Caco-2 (cell line): ENCODE results near the gene MRPS18B. TPM values are rescaled to one million over a fixed set of nuclear protein-coding genes. Genes with fewer than 3 reads are reported as not detected.

Experiments
- BruUV-seq: library from RNA; stranded (reverse); fragments of 400-500 nt; replicated peaks from 2 replicates; lab custom pipeline; 2021; lab: Mats Ljungman, UMichigan
- CTCF ChIA-PET: fragments of 300-600 bp; sonication (Branson Sonifier 250); formaldehyde crosslinking; loops from one replicate; lab custom pipeline; 2022; ENCODE audit warnings: antibody characterized with exemption; lab: Charles Lee
- POLR2A ChIA-PET: fragments of 300-600 bp; sonication (Branson Sonifier 250); formaldehyde crosslinking; loops from one replicate; lab custom pipeline; 2022; ENCODE audit warnings: antibody characterized with exemption; lab: Charles Lee
- DNase-seq, 2 experiments: peaks; one replicate each; pipeline versions ENCODE4 v3.0.0 to v3.0.0-alpha.2; 2020 to 2022
- H3K27me3 ChIP-seq: replicated peaks from 2 replicates; pipeline ENCODE4 v1.6.0; 2011; ENCODE audit warnings: low read length; ENCODE audit not compliant: control insufficient read depth, insufficient read depth
- H3K36me3 ChIP-seq: 2 replicates; pipeline ENCODE4 v1.5.1; 2011; ENCODE audit warnings: low read length; ENCODE audit not compliant: control insufficient read depth, insufficient read depth
- H3K4me1 ChIP-seq: fragments of 250-450 bp; sonication (Bioruptor Pico); 2 replicates; pipeline ENCODE4 v1.5.1; 2020; ENCODE audit warnings: mild to moderate bottlenecking
- H3K4me3 ChIP-seq: 2 replicates; pipeline ENCODE4 v1.5.1; 2011; ENCODE audit warnings: low read depth, mild to moderate bottlenecking, control low read depth, low read length
- H3K9me3 ChIP-seq: fragments of 250-450 bp; sonication (Bioruptor Pico); 2 replicates; pipeline ENCODE4 v1.5.1; 2020; ENCODE audit warnings: mild to moderate bottlenecking, moderate library complexity
- H3K27ac Mint-ChIP-seq: one replicate; pipeline ENCODE4 v1.8.0; 2022; ENCODE audit warnings: mixed read lengths; ENCODE audit not compliant: unreplicated experiment
- H3K27me3 Mint-ChIP-seq: one replicate; pipeline ENCODE4 v1.8.0; 2022; ENCODE audit warnings: mixed read lengths; ENCODE audit not compliant: insufficient read depth, unreplicated experiment
- H3K36me3 Mint-ChIP-seq: one replicate; pipeline ENCODE4 v1.8.0; 2022; ENCODE audit warnings: mild to moderate bottlenecking, mixed read lengths; ENCODE audit not compliant: insufficient read depth, unreplicated experiment
- H3K4me1 Mint-ChIP-seq: one replicate; pipeline ENCODE4 v1.8.0; 2022; ENCODE audit warnings: low read depth, mixed read lengths; ENCODE audit not compliant: unreplicated experiment
- H3K4me3 Mint-ChIP-seq: one replicate; pipeline ENCODE4 v1.8.0; 2022; ENCODE audit warnings: mild to moderate bottlenecking, moderate library complexity, mixed read lengths; ENCODE audit not compliant: unreplicated experiment
- H3K9me3 Mint-ChIP-seq: one replicate; pipeline ENCODE4 v1.8.0; 2022; ENCODE audit warnings: mixed read lengths; ENCODE audit not compliant: unreplicated experiment
- CTCF ChIP-seq, 2 experiments: fragments of 200-600 bp in 1 of 2; IDR thresholded peaks; 1 replicate in 1 of 2; 2 replicates in 1 of 2; pipeline versions ENCODE4 v1.5.1 to v1.8.0; 2011 to 2022; ENCODE audit warnings: antibody characterized with exemption in 1 of 2, control low read depth in 1 of 2, inconsistent platforms in 1 of 2, low read depth in 1 of 2, low read length in 1 of 2, mild to moderate bottlenecking in 1 of 2, moderate library complexity in 1 of 2; ENCODE audit not compliant: insufficient read depth in 1 of 2, severe bottlenecking in 1 of 2, unreplicated experiment in 1 of 2
- intact Hi-C: fragments of 100-400 bp; cut with micrococcal nuclease; formaldehyde crosslinking; loops from one replicate; pipeline ENCODE4 v1.10.0; 2022; ENCODE audit not compliant: unreplicated experiment
- microRNA-seq: library from miRNA; unstranded; fragments of <30 nt; microRNA quantifications from one replicate; pipeline ENCODE4 v1.2.0, GENCODE V29; 2022
- total RNA-seq: library from RNA; stranded (reverse); gene quantifications from 2 replicates; pipeline ENCODE4 v1.2.3, GENCODE V29; 2022

MRPS18B gene
- total RNA-seq, 1 experiment from 2014 or later: 62.6 TPM

DNA sequence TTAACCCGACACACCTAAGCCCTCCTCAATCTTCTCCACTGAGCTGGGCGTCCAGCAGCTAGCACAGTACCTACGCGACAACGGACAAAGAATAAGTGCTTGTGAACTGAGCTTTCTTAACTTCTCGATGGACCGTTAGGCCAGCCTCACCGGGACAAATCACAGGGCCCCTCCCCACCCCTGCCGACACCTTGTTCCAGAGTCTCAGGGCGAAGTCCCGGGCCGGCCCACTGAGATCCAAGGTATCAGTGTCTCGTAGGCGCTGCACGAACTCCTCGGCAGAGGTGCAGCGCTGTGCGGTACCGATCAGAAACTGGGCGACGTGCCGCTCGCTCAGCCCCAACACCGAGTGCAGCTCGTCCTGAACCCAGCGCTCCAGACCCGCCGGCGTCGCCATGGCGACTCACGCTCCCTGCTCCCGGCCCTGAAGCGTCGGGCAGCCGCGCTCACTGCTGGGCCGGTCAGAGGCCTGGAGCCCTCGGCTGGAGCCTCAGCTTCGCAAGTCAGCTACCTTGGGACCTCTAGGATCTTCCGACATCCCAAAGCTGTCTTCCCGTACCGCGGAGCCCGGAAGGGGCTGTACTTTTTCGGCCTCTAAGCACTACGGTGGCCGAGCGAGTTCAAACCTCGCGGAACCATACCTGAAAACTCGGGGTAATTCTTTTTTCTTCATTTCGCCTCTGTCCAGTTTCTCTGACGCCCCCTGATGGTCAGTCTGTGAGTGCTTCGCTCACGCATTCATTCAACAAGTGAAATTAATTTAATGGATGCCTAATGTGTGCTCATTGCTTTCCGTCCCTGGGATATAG is 55.0 kb downstream of the MRPS18B start, which contains the start of gene DHX16:
DHX16 (minus strand) TSS at position 562 of the 809 bp plus-strand sequence; CDS start at position 397, 165 bp downstream.
- DNase-seq: peak; percentile 96
- H3K4me3 Mint-ChIP-seq: peak within 1 kb of the TSS; percentile 77
- Histone ChIP-seq H3K27me3 (no peaks in the 10 kb centered on the region), H3K36me3 (no peaks in the 10 kb centered on the region), H3K9me3 (no peaks in the 10 kb centered on the region), H3K4me1 (peaks cover 6% of the 10 kb centered on the region), H3K4me3 (peak within 1 kb of the TSS; percentile 85)
- peaks cover 42% of the 10 kb centered on the region for H3K36me3 Mint-ChIP-seq
- no peaks in the 10 kb centered on the region for H3K9me3 Mint-ChIP-seq
- TF ChIP-seq CTCF (IDR thresholded peaks at IDR 0.05; ENCODE audit: insufficient read depth in 1 of 2, low read depth in 1 of 2, low read length in 1 of 2, severe bottlenecking in 1 of 2, unreplicated experiment in 1 of 2): peak; percentile 80 to 85
- POLR2A ChIA-PET: interaction anchor here (0.6 to 1.2 kb wide), 4 partner anchors 23 to 102 kb away, joined by 3 to 5 read pairs (median 4); partner anchors contain the start of genes ABCF1 and MDC1
- no peaks in the 10 kb centered on the region for H3K27me3 Mint-ChIP-seq
- peak within 1 kb of the TSS; percentile 71 for H3K27ac Mint-ChIP-seq
- intact Hi-C loops: loop anchor here (1.0 to 5.0 kb wide), 5 partner anchors 26 to 190 kb away; partner anchors contain the start of genes ATAT1, C6orf136, MDC1 and MRPS18B
- CTCF ChIA-PET: interaction anchor here (0.6 to 1.4 kb wide), 10 partner anchors 18 to 415 kb away, joined by 3 to 6 read pairs (median 3); partner anchors contain the start of genes MDC1 and NRM
- peaks cover 5% of the 10 kb centered on the region for H3K4me1 Mint-ChIP-seq
- TSS peak; percentile 52 for BruUV-seq

Small RNAs within 50 kb of the gene (microRNA-seq; reads per million reads assigned to microRNA genes)
- gene MIR877: 258 reads per million, percentile 78 among the genes with 10 or more reads in this experiment

Other genes with a start within 250 kb of the MRPS18B start
- gene HLA-E, start 128.3 kb upstream of the MRPS18B start, total RNA-seq: 47.0 and 49.6 TPM in 2 replicates
- 84.1 and 94.1 TPM in 2 replicates for gene GNL1, start 61.4 kb upstream of the MRPS18B start, total RNA-seq
- 20.3 and 20.8 TPM in 2 replicates for gene PRR3, start 60.5 kb upstream of the MRPS18B start, total RNA-seq
- gene ABCF1, start 46.4 kb upstream of the MRPS18B start, total RNA-seq: 93.7 and 95.6 TPM in 2 replicates
- 91.3 and 95.4 TPM in 2 replicates for gene PPP1R10, start 597 bp upstream of the MRPS18B start, total RNA-seq
- gene ATAT1, start 9.0 kb downstream of the MRPS18B start, total RNA-seq: 17.9 and 19.7 TPM in 2 replicates
- 25.4 and 25.7 TPM in 2 replicates for gene C6orf136, start 29.3 kb downstream of the MRPS18B start, total RNA-seq
- gene DHX16, start 55.2 kb downstream of the MRPS18B start, total RNA-seq: 36.6 and 40.6 TPM in 2 replicates
- 6.6 and 9.7 TPM in 2 replicates for gene PPP1R18, start 68.8 kb downstream of the MRPS18B start, total RNA-seq
- 31.7 and 32.1 TPM in 2 replicates for gene NRM, start 73.1 kb downstream of the MRPS18B start, total RNA-seq
- 46.6 and 48.6 TPM in 2 replicates for gene MDC1, start 99.4 kb downstream of the MRPS18B start, total RNA-seq
- gene TUBB, start 102.5 kb downstream of the MRPS18B start, total RNA-seq: 742 and 788 TPM in 2 replicates
- 101 and 113 TPM in 2 replicates for gene FLOT1, start 124.8 kb downstream of the MRPS18B start, total RNA-seq
- 13.0 and 17.4 TPM in 2 replicates for gene IER3, start 126.7 kb downstream of the MRPS18B start, total RNA-seq